Neutrophil (primary cell): ENCODE results near the gene MRPS2.

Experiments
- H3K27ac ChIP-seq: fragments of 200-600 bp; sonication (generic); 2 replicates; pipeline ENCODE4 v1.5.1; 2016; ENCODE audit warnings: mild to moderate bottlenecking, moderate library complexity
- H3K27me3 ChIP-seq: fragments of 200-600 bp; sonication (generic); 2 replicates; pipeline ENCODE4 v1.6.0; 2016; ENCODE audit warnings: mild to moderate bottlenecking
- H3K36me3 ChIP-seq: fragments of 200-600 bp; sonication (generic); 2 replicates; pipeline ENCODE4 v1.5.1; 2017
- H3K4me1 ChIP-seq, 2 experiments: fragments of 200-600 bp in 1 of 2; sonication (generic) in 1 of 2; 1 replicate in 1 of 2; 2 replicates in 1 of 2; pipeline versions ENCODE4 v1.5.1 to v1.6.1; 2013 to 2016; ENCODE audit warnings: low read depth in 1 of 2, low read length in 1 of 2, mild to moderate bottlenecking in 1 of 2, moderate library complexity in 1 of 2; ENCODE audit not compliant: control insufficient read depth in 1 of 2, insufficient read depth in 1 of 2
- H3K4me3 ChIP-seq, 2 experiments: fragments of 200-600 bp in 1 of 2; sonication (generic) in 1 of 2; 1 replicate in 1 of 2; 2 replicates in 1 of 2; pipeline ENCODE4 v1.5.1; 2013 to 2016; ENCODE audit warnings: low read depth in 1 of 2, low read length in 1 of 2, mild to moderate bottlenecking in 1 of 2, moderate library complexity in 1 of 2
- H3K9me3 ChIP-seq: fragments of 200-600 bp; sonication (generic); 2 replicates; pipeline ENCODE4 v1.5.1; 2016
- TF ChIP-seq, protein P1 (sequence below): fragments of 200-600 bp; sonication (generic); IDR thresholded peaks from 2 replicates; pipeline ENCODE4 v1.5.1; 2016; ENCODE audit warnings: antibody characterized with exemption

MRPS2 gene

DNA sequence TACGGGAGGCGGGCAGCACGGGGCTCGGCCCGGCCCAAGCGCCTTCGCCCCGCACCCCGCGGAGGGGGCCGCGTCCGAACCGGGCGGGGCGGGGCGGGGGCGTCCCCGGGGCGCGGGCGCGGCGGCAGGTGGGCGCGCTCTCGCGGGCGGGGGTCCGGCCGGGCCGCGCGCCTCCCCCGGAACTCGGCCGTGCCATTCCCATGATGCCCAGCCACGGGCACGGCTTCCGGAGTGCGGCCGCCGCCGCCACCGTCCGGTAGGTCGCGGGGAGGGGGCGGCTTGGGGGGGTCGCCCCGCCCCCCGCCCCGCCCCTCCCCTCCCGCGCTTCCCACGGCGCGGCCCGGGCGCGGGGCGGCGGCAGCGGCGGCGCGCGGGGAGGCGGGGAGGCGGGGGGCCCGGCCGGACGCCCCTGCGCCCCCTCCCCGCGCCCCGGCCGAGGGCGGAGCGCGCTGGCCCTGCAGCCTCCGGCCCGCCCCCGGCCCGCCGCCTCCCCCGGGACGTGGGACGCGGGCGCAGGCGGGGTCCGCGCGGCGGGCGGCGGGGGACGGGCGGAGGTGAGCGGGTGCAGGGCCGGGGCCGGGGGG lies 20.9 kb upstream of the MRPS2 start, which contains the start of gene PPP1R26:
TSS of gene PPP1R26 (plus strand) at position 314 of the 584 bp plus-strand sequence. CDS start 4,729 bp downstream, outside the sequence.
- Histone ChIP-seq H3K9me3 (no peaks in the 10 kb centered on the region), H3K27ac (no peak within 1 kb of the TSS), H3K4me1 (peaks cover 5 to 11% of the 10 kb centered on the region in 2 experiments), H3K4me3 (peak within 1 kb of the TSS in 1 of 2 experiments; percentile 29), H3K27me3 (peaks cover 81% of the 10 kb centered on the region), H3K36me3 (no peaks in the 10 kb centered on the region)
- TF ChIP-seq, protein P1, sequence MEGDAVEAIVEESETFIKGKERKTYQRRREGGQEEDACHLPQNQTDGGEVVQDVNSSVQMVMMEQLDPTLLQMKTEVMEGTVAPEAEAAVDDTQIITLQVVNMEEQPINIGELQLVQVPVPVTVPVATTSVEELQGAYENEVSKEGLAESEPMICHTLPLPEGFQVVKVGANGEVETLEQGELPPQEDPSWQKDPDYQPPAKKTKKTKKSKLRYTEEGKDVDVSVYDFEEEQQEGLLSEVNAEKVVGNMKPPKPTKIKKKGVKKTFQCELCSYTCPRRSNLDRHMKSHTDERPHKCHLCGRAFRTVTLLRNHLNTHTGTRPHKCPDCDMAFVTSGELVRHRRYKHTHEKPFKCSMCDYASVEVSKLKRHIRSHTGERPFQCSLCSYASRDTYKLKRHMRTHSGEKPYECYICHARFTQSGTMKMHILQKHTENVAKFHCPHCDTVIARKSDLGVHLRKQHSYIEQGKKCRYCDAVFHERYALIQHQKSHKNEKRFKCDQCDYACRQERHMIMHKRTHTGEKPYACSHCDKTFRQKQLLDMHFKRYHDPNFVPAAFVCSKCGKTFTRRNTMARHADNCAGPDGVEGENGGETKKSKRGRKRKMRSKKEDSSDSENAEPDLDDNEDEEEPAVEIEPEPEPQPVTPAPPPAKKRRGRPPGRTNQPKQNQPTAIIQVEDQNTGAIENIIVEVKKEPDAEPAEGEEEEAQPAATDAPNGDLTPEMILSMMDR: no peak

DNA sequence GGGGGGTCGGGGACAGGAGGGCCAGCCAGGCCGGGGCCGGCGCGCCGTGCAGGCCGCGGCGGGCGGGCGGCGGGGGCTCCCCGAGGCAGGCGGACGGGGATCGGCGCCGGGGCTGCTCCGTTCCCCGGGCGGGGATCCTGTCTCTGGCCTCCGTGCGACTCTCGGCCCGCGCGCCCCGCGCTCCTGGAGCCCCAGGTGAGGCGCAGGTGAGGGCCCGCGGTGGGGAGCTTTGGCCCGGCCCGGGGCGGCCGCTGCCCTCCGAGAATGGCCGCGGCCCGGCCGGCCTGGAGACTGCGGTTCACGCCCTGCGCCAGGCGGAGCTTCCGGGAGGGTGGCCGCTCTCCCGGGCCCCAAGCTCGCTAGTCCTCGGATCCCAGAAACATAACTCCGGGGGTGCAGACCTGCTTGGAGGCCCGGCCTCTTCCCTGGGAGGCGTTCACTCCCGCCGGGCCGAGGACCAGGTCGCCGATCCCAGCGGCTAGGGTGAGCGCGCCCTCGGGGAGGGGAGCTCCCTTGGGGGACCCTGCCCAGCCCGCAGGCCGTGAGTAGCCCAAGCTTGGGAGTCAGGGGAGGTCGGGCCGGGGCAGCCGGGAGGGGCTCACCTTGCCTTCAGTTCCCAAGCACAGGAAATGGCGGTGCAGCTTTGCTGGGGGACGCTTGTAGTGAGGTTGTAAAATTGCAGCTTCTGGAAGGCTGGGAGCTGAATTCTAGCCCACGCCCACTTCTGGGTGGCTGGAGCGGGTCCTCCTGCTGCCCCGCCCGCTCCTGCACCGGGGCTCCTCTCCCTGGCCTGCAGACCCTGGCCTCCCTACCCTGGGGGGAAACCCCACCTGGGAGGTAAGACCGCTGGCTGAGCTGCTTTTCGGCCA lies 20.2 kb upstream of the MRPS2 start:
- TF ChIP-seq, protein P1: no peak
- no peaks in the 10 kb centered on the region for H3K9me3 ChIP-seq
- H3K27me3 ChIP-seq: peaks cover 75% of the 10 kb centered on the region
- H3K4me3 ChIP-seq: peak overlapping the region in 1 of 2 experiments; percentile 29
- H3K36me3 ChIP-seq: no peaks in the 10 kb centered on the region
- H3K27ac ChIP-seq: no peak overlapping the region
- H3K4me1 ChIP-seq: peaks cover 5 to 11% of the 10 kb centered on the region in 2 experiments

DNA sequence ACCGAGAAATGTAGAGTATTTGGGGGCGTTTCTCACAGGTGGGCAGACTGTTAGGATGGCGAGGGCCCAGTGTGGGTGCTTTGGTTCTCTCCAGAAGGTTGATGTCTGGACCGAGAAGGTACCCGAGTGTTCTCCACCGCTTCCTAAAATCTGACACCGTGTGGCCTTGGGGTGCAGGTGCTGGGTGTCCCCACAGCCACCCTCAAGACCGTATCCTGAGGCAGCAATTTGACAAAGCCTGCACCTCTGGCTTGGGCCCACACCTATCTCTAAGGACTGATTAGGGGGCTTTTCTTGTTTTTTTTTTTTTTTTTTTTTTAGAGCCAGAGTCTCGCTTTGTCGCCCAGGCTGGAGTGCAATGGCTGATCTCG lies 19.6 kb upstream of the MRPS2 start:
- Histone ChIP-seq H3K4me3 (no peak overlapping the region), H3K36me3 (no peaks in the 10 kb centered on the region), H3K27me3 (peaks cover 70% of the 10 kb centered on the region), H3K27ac (no peak overlapping the region), H3K4me1 (peaks cover 5 to 11% of the 10 kb centered on the region in 2 experiments), H3K9me3 (no peaks in the 10 kb centered on the region)
- TF ChIP-seq, protein P1: no peak

DNA sequence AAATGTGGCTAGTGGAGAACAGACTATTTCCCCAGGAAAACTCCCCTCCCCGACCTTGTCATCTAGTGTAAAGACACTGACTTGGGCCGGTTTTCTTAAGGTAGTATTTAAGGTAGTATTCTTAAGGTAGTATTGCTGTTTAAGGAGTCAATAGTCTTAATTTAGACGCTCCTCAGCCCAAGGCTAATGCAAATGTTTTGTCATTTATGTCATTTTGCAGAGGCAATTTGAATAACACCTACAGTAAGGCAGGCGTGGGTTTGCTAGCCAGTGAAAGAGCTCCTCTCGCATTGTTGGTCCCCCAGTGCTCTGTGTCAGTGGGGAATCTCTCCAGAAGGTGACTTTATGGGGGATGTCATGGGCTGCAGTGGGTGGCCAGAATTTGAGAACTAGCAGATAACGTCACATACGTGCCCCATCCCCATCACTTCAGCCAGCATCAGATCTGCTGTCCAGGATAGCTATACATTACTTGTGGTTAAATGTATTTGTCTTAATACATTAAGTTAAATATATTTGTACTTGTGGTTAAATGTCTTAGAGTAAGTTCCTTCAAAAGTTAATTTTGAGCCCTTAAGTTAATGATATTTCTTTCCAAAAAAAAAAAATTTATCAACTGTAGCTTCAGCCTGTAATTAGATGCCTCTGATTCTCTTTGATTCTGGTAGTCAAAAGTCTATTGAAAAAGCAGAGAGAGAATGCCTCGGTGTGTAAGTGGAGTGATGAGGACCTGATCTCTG lies 18.3 kb upstream of the MRPS2 start:
- TF ChIP-seq, protein P1: no peak
- peaks cover 5 to 11% of the 10 kb centered on the region in 2 experiments for H3K4me1 ChIP-seq
- H3K9me3 ChIP-seq: no peaks in the 10 kb centered on the region
- peaks cover 61% of the 10 kb centered on the region for H3K27me3 ChIP-seq
- H3K36me3 ChIP-seq: no peaks in the 10 kb centered on the region
- H3K4me3 ChIP-seq: no peak overlapping the region
- no peak overlapping the region for H3K27ac ChIP-seq

DNA sequence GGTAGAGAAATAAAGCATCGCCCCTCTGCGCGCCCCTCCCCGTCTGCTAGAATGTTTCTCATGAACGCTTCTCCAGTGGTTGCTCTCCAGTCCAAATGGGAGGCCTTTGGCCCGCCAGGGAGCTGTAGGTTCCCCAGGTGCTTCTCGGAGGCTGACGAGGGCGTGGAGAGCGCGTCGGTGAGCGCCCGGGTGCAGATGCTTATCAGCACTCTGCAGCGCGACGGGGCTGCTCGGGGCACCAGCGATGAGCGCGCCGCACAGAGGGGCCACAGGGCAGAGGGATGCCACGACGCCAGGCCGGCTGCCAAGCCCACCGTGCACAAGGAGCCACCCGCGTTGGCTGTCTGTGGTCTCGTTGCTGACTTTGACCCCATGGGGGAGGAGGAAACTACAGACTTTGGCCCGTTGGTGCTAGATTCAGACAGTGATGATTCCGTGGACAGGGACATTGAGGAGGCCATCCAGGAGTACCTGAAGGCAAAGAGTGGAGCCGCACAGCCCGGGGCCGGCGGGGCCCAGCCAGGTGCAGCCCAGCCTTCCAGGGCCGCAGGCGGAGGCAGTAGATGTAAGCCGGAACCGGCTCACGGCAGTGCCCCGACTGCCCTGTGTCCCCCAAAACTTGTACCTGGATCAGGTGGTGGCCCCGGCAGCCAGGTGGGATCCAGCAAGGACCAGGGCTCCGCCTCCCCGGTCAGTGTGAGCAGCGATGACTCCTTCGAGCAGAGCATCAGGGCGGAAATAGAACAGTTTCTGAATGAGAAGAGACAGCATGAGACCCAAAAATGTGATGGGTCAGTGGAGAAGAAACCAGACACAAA lies 15.8 kb upstream of the MRPS2 start:
- Histone ChIP-seq H3K27me3 (peaks cover 39% of the 10 kb centered on the region), H3K27ac (no peak overlapping the region), H3K4me1 (peaks cover 5 to 6% of the 10 kb centered on the region in 2 experiments), H3K9me3 (no peaks in the 10 kb centered on the region), H3K36me3 (no peaks in the 10 kb centered on the region), H3K4me3 (no peak overlapping the region)
- TF ChIP-seq, protein P1: no peak
